Measurements from ENCODE around the gene ARSB.
"Not testable (repeated sequence)": the region's sequence is repeated elsewhere in the genome, so short reads cannot be mapped to it uniquely, and the experiment has no call there.

The ARSB gene

DNA sequence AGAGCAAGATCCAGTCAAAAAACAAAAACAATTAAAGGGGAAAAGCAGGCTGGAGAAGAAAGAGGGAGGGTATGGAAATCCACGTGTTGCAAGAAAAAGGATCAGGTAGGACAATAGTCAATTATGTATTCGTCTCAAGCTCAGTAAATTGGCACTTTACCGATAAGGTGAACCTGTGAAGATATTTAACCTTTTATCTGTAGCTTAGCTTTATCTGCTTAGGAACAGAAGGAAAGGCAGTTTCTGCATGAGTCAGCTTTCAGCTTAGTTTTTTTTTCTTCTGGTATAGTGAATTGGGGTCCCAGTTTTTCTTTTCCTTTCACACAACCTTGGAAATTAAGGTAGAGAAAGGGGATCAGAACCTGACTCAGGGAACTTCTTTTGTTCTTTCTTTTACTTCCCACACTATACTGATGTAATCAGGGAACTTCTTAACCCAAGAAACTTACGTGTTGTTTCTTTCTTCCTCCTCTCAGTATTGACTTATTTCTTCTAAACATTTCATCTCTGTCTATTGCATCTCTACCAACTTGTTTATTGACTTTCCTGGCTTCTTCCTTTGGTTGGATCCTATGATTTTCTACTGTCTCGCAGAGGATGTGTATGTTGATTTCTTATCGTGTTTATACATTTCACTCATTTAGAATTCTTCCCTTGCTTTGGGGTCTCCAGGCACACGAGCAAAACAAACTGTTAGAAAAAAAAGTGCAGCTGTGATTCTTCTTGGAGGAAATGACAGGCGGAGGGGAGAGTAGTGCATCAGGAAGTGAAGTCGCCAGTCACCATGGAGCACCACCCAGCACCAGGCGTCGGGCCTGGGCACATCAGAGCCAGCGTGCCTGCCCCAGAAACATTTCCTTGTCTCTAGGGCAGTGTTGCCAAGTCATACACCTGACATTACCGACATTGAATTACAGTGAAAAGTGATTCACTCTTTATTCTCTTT, 213.6 kb downstream of the ARSB start:
- no peak for DNase-seq

DNA sequence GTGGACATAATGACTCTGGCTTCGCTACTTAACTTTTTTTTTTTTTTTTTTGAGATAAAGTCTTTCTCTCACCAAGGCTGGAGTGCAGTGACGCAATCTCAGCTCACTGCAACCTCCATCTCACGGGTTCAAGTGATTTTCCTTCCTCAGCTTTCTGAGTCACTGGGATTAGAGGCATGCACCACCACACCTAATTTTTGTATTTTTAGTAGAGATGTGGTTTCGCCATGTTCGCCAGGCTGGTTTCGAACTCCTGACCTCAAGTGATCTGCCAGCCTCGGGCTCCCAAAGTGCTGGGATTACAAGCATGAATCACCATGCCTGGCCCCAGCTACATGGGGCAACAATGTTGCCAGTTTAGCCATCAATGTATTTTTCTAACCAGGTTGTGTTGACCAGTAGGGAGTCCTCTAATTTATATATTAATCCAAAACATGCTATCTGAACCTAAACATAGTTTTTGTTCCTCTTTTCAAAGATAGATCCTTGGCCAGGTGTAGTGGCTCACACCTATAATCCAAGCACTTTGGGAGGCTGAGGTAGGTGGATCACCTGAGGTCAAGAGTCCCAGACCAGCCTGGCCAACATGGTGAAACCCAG, 216.2 kb downstream of the ARSB start:
- DNase-seq = no peak

DNA sequence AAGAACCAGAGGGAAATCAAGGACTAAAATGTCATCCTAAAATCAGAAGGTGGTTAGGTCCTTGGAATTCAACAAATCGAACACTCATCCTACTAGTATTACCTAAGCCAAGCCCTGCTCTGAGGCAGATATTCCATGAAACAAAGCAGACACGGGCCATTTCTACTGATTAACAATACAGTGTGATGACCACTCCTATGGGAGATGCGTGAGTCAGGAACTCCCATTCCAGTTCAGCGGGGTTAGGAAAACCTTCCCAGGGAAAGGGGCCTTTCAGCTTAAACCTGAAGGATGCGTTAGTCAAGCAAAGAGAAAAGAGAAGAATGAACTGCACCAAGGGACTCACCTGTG, 218.7 kb downstream of the ARSB start:
- DNase-seq = no peak

DNA sequence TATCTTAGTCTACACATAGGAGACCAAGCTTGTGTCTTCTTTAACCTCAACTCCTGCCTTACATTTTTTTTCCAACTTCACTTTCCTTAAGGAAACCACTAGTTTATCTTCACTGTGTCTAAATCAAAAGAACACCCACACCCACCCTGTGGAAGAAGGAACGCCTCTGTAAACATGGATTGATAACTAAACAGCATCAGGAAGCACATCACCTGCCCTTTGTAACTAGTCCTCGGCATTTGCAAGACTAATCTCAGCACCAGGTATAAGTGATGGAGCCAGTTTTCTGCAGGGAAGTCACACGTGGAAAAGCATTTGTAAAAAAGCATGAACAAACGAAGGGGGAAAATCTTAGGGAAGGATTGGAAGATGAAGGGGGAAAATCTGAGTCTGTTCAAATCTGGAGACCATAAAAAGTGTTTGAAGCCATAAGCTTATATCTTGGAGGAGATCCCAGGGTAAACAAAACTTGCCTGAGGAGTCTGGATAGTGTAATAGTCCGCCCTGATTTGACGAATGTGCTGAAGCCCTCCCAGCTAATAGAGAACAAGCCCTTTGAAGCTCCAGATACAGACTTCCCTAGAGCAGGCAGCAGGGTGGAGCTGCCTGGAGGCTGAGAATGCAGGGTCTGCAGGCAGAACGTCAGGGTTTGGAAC, 219.2 kb downstream of the ARSB start:
- no peak for DNase-seq

DNA sequence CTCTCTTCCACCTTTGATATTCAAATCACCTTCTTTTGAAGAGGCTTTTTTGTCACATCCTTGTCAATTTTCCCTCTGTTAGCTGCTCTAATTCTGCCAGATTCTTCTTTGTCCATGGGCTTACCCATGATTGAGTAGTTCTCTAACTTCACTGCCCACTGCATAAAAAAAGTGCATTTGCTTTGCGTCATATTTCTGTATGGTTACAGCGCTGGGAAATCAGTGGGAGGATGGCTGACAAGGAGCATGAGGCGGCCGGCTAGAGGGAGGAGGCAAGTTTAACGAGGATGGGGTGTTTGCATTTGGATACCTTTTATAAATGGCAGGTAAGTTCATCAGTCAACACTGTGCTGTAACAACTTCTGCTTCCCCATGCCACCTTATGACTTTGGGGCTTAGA, 220.0 kb downstream of the ARSB start:
- no peak for DNase-seq

DNA sequence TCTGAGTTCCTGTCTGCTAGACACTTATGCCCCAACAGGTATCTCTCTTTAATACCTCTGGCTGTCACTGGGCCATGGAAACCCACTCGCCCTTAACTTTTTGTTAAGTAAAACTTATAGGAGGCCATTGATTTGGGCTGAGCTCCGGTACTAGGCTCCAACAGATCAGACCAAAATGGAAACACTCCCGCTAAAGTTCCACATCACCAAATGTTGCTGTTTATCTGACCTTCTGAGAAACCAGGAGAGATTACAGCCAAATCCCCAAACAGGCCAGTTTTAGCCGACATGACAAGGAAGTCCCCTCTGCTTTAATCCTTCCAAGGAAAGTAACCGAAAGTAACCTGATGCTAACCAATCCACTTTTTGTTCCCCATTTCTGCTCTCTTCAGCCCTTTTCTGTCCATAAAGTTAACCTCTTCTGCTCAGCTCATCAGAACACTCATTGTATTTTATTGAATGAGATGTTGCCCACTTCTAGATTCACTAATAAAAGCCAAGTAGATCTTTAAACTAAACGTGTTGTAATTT, 221.4 kb downstream of the ARSB start:
- DNase-seq = no peak

DNA sequence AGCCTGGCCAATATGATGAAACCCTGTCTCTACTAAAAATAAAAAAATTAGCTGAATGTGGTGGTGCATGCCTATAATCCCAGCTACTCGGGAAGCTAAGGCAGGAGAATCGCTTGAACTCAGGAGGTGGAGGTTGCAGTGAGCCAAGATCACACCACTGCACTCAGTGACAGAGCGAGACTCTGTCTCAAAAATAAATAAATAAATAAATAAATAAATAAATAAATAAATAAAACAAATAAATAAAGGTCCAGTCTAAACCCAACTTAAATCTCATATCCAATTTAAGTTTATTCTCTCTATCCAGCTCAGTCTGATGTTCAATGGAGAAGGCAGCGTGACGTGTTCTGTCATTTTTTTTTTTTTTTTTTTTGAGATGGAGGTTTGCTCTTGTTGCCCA, 222.4 kb downstream of the ARSB start:
- DNase-seq = not testable (repeated sequence)

DNA sequence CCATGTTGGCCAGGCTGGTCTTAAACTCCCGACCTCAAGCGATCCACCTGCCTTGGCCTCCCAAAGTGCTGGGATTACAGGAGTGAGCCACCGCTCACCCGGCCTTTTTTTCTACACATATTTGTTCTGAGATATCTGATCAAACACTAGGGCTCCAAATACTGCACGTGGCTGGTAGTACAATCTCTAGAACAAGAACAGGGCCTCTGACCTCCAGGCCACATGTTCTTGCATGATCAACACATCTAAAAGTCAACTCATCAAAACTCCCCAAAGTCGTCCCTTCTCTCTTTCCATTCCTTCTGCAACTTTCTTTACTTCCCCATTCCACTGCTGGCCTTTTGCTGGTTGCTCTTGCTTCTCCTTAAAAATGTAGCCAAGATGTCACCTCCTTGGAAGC, 223.3 kb downstream of the ARSB start:
- DNase-seq = no peak

DNA sequence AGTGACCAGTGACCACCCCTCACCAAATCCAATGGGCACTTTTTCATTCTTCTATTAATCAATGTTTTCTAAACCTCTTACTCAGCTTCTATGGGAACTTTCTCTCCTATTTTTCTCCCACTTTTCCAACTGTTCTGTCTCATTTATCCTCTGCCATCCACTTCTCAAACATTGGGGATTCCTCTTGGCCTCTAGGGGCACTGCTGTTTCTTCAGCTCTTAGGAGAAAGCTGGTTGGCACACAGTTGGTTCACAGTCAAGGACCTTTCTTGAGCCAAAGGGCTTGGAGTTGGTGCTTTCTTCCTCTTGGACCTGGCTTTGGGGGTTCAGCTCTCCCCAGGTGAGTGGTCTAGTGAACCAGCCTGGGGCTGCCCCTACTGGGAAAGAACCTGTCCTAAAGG, 224.3 kb downstream of the ARSB start:
- DNase-seq = no peak

DNA sequence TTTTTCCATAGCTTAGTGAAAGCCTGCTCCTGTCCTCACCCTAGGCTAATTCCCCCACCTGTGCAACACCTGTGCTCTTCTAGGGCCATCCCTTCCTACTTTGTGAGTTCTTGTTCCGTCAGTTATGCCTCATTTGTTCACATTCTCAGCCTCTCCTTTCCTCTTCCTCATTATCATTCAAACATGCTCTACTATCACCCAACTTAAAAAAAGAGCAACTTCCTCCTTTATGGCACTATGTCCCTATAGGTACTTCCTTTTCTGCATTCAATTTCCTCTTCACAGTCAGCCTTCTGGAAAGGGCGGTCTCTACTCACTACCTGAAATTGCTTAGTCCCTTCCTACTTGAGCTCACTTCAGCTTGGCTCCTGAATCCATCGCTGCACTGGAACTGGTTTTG, 224.7 kb downstream of the ARSB start:
- no peak for DNase-seq

DNA sequence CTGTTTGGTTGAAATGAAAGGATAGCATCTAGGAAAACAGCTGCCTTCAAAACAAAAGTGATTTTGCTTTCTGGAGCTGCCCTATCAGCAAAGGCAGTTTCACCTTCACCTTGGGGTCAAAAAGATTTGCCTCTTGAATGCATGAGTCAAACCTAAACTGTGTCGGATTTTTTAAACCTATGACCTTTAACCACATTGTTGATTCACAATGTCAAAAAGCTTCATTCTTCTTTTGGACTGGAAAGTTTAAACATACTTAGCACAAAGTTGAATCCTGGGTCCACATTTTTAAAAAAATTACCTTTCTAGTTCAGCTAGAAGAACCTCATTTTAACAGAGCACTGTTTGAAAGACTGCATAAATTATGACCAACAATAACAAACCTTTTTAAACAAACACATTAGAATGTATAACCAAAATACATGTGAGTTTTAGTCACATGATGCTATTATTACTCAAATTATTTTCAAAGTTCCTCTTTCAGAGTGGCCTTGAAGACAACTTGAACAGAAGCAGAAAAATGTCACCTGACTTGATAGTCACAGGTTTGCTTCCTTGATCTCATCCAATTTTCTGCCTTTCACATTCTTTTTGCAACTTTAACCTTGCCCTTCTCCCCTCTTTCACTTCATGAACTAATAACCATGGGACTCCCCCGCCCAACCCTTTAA, 226.8 kb downstream of the ARSB start:
- no peak for DNase-seq

DNA sequence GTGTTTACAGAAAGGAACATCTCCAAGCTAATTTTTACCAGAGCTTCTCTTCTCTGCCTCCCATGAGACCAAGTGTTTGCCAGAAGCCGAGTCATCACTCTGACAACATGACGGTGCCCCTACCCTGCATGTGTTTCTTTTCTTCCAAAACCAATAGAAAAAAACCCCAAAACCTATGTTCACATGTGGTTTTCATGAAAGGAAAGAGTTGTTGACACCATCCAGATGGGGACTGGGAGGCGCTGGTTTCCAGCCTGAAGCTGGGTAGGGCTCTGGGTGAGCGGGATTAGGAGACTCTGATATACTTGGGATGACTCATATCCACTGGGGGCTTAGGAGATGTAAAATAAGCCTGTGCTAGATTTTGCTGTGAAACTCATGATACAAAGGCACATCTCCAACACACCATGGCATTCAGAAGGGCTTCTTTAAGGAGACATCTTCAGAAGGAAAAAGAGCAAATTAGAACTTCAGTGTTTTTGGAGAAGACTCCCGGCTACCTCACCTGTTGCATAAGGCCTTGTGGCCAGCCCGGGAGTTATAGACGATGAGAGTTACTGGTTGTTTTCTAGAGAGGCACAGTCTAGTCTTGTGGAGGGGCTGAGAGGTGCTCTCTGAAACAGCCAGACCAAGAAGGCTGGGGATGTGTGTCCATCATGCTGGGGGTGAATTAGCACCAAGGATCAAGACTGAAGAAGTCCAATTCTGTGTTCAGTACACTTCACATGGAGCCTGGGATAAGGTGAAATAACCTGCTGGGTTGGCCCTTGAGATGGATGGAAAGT, 227.6 kb downstream of the ARSB start:
- no peak for DNase-seq

DNA sequence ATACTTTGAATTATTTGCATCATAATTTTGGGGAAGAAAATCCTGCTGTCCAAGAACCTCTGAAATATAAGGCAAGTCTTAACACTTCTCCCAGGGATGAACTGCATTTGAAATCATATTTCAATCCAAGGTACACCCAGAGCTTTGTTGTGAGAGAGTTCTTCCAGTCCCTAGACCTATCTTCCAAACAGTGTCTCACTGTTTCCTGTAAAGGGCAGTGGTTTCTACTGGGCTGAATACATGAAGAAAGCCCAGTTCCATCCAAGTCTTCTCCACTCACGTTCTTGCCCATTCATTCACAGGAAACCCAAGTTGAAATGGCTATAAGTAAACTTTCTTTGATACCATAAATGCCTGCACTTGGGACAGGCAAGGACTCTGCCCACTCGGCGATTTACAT, 228.3 kb downstream of the ARSB start:
- no peak for DNase-seq

DNA sequence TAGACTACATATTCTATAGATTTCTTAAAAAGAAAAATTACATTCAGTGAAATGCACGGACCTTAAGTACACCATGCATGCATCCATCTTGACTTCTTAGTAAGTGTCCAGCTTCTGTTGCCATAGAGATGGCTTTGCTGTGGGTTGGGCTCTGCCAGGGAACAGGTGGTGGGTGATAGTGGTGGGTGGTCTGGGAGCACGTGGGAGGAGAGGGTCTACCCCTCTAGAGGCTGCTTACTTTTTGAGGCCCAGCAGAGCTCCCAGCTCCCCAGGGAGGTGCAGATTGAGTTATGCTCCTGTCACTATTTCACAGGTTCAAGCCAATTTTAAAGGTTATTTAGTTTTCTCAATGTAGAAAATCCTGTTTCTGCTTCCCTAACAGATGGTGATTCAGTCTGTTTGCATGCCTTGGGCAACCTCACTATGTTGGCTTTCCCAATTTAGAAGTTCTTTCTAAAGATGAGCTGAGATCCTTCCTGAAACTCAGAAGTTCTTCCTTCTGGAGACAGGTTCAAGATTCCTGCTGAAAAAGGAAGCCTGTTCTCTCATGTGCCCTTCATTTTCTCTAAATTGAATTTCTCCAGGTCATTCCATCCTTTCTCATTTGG, 229.2 kb downstream of the ARSB start:
- DNase-seq = no peak

DNA sequence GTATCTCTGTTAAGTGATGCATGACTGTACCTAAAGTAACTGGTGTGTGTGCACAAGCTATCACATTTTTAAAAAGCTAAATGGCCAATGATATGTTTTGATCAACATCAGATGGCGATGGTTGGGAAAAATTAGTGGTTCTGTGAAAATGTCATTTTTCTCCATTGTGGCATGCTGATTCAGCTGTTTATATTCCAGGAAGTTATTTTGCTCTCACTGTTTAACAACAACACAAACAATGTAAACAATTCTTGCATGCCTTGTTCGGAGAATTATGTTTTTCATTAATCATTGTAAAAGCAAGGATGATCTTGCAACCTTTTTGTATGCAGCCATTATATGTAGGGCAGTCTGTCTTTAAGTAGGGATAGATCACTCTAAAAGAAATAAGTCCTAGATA, 230.5 kb downstream of the ARSB start:
- DNase-seq = no peak

DNA sequence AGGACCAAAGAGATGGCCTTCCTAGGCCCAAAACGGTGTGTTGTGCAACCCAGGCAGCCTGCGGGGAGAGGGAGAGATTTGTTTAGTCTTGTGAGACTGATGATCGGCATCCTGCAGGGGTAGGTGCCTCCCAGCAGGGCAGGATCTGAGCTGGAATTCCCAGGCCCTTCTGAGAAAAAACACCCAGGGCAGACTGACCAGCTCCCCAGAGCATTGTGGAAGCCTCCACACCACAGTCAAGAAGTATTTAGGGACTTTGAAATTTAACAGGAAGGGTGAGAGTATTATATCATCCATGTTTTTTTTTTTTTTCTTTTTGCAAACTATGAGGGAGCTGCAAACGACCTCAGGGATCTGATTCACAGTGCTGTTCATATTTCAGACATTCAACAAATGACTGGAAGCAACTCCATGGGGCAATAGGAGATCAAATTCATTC, 232.0 kb downstream of the ARSB start:
- no peak for DNase-seq

DNA sequence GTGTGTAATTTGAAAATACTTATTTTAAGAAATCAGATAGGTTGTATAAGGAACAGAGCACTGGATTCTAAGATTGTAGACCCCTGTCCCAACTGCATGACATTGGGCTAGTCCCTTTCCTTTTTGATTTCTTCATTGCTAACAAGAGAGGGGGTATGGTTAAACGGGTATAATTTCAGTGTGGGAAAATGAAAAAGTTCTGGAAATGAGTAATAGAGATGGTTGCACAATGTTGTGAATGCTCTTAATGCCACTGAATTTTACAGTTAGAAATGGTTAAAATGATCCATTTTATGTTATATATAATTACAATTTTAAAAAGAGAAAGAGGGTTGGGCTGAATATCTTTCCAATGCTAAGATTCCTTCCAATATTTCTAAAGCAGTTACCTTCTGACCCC, 233.2 kb downstream of the ARSB start:
- DNase-seq = no peak

DNA sequence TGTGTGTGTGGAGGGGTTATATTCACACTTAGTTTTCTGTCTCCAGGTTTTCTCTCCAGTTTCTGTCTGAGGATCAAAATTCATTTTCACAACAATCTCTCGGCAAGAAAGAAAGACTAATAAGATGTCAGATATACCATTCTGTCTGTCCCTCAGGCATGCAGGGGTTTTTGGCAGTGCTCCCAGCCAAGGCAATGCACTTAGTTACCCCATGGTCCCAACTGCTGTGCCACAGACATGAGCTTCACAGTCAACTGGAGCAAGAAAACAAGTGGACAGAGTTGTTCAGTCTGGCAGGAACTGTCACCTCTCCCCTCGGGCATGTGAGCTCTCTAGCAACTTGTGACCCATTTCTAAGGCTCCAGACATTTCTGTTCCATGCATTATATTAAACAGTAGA, 234.8 kb downstream of the ARSB start:
- DNase-seq = no peak

DNA sequence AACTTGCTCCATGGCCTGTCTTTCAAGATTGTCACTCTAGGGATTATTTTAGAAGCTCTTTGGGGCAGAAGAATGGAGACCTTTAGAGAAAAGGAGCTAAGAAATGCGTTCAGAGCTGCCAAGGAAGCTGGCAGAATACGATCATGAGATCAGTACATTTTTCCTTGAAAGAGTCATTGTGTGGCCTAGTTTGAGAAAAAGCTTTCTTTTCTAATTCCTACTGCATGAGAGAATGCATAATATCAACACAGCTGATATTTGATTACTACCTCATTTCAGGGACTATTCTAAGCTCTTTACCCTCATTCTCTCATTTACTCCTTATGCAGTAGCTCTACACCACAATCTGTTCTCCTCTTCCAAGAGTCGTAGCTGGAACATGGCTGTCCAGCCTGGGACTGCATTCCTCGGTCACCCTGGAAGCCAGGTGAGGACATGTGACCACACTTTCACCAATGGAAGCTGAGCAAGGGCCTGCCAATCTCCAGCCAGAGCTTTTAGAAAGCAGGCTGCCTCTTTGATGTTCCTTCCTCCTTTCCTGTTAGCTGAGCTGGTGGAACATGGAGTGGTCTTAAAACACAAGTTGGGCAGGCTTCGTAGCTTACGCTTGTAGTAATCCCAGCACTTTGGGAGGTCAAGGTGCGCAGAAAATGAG, 237.3 kb downstream of the ARSB start:
- DNase-seq = no peak

DNA sequence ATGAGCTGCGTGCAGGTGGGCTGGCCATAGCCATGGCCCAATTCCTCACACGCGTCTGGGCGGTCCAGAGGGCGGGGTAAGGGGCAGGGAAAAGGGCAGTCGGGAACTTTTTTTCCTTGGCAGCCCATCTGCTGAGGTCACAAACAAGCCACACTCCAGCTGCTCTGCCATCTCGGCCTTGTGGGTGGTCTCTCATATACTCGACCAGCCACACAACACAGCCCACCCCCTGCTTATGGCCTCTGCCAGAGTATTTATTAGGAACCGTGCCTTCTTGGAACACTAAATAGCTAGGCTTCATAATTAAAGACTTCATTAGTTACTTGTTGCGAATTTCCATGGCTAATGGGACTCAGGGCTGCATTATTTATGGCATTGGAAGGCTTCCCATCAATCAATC, 238.1 kb downstream of the ARSB start:
- no peak for DNase-seq

DNA sequence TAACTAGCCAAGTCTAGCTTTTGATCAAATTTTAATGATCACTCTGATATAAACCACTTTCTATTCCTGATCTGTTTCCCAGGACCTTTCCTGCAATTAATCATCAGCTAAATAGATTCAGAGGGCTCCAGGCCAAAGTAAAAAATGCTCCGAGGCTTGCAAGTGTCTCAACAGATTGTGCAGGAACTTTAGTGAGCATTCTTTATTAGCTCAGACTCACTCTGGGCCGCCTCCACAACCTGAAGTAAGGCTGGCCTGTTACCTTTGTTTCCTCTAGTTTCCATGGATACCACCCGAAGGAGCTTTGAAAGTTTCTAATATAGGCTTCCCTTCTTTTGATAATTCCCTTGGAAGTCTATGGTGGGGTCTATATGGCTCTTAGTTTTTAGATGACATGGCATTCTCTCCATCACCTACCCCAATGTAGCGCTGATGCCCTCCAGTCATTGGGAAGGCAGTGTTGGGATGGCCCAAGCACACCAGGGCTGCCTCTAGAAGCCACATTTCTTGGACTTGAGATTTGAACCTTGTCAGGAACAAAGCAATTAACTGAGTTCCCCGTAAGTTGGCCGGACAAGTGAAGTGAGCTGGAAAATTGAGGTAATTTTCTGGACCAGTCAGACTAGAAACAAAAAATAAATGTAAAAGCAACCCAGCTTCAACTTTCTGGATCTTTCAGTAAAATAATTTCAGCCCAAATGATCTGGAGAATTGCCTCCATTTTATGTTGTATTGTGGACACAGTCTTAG, 238.9 kb downstream of the ARSB start:
- no peak for DNase-seq

All from stimulated activated CD4-positive, alpha-beta T cell treated with anti-CD3 and anti-CD28 coated beads, Interleukin-2, amount 100 ng/mL, for 24 hours (primary cell).